Activated CD8-positive, alpha-beta T cell treated with anti-CD3 and anti-CD28 coated beads for 36 hours (primary cell): ENCODE data around the gene LDLR. TPM values are rescaled to one million over a fixed set of nuclear protein-coding genes. Genes with fewer than 3 reads are reported as not detected.
A peak's percentile ranks its signal among the peaks of the same experiment; 100 is the strongest.
"Not testable (repeated sequence)": the region's sequence is repeated elsewhere in the genome, so short reads cannot be mapped to it uniquely, and the experiment has no call there.

ENCODE experiments used
- ATAC-seq: fragments of 200-7000 bp; cut with Tn5 transposase; one replicate; pipeline ENCODE4 v1.10.0; 2021; ENCODE audit warnings: mild to moderate bottlenecking, moderate library complexity
- CTCF ChIA-PET: fragments of 350-600 bp; sonication (Branson Sonifier 250); formaldehyde crosslinking; loops from one replicate; lab custom pipeline; 2021; ENCODE audit warnings: antibody characterized with exemption; lab: Charles Lee
- POLR2A ChIA-PET: fragments of 350-600 bp; sonication (Branson Sonifier 250); formaldehyde crosslinking; loops from one replicate; lab custom pipeline; 2021; ENCODE audit warnings: antibody characterized with exemption; lab: Charles Lee
- DNase-seq: peaks from one replicate; pipeline ENCODE4 v3.0.0-alpha.2; 2020
- H3K27ac Mint-ChIP-seq: one replicate; pipeline ENCODE4 v1.8.0; 2021; ENCODE audit warnings: mild to moderate bottlenecking, mixed read lengths
- H3K27me3 Mint-ChIP-seq: one replicate; pipeline ENCODE4 v1.8.0; 2021; ENCODE audit warnings: mixed read lengths
- H3K36me3 Mint-ChIP-seq: one replicate; pipeline ENCODE4 v1.8.0; 2021; ENCODE audit warnings: low read depth, mixed read lengths
- H3K4me1 Mint-ChIP-seq: one replicate; pipeline ENCODE4 v1.8.0; 2021; ENCODE audit warnings: low read depth, mixed read lengths
- H3K4me3 Mint-ChIP-seq: one replicate; pipeline ENCODE4 v1.8.0; 2021; ENCODE audit warnings: mild to moderate bottlenecking, moderate library complexity, mixed read lengths
- H3K9me3 Mint-ChIP-seq: one replicate; pipeline ENCODE4 v1.8.0; 2021; ENCODE audit warnings: mixed read lengths
- CTCF ChIP-seq: fragments of 200-600 bp; IDR thresholded peaks from one replicate; pipeline ENCODE4 v1.8.0; 2022; ENCODE audit warnings: antibody characterized with exemption, mild to moderate bottlenecking
- intact Hi-C: fragments of 100-400 bp; cut with micrococcal nuclease; formaldehyde crosslinking; loops from one replicate; pipeline ENCODE4 v1.10.0; 2022
- total RNA-seq, 2 experiments: library from RNA; stranded (reverse); gene quantifications; one replicate each; pipeline ENCODE4 v1.2.3, GENCODE V29; 2021

Gene LDLR
- total RNA-seq, 2 experiments from 2014 or later = 54.7 to 56.5 TPM

GRCh38 chr19:11094520-11094894 is 5.2 kb downstream of the LDLR start:
- Mint-ChIP-seq H3K36me3 (peaks cover 75% of the 10 kb centered on the region), H3K27me3 (no peaks in the 10 kb centered on the region), H3K4me3 (peak overlapping the region; percentile 63), H3K4me1 (peaks cover 52% of the 10 kb centered on the region), H3K9me3 (peaks cover 2% of the 10 kb centered on the region), H3K27ac (peak overlapping the region; percentile 94)
- POLR2A ChIA-PET = interaction anchor here (0.6 to 3.8 kb wide), 7 partner anchors 11 to 209 kb away, joined by 3 to 20 read pairs (median 4); no protein-coding TSS in a partner anchor
- no peak for TF ChIP-seq CTCF
- ATAC-seq (no peak), DNase-seq (no peak)
- intact Hi-C loops = no loop called here
- CTCF ChIA-PET = interaction anchor here (0.9 to 3.2 kb wide), 3 partner anchors 32 to 59 kb away, joined by 3 to 22 read pairs (median 5); no protein-coding TSS in a partner anchor

- DNase-seq (peak; percentile 57), ATAC-seq (peak; percentile 55)
- POLR2A ChIA-PET = interaction anchor here (0.8 to 3.8 kb wide), 5 partner anchors 10 to 86 kb away, joined by 3 to 20 read pairs (median 4); no protein-coding TSS in a partner anchor
- CTCF ChIA-PET = interaction anchor here (1.2 to 3.2 kb wide), 2 partner anchors 30 to 61 kb away, joined by 5 to 22 read pairs; no protein-coding TSS in a partner anchor
- no peak for TF ChIP-seq CTCF
- intact Hi-C loops = no loop called here
- peaks cover 54% of the 10 kb centered on the region for H3K4me1 Mint-ChIP-seq
- peaks cover 78% of the 10 kb centered on the region for H3K36me3 Mint-ChIP-seq
- peak overlapping the region; percentile 63 for H3K4me3 Mint-ChIP-seq
- peak overlapping the region; percentile 94 for H3K27ac Mint-ChIP-seq
- peaks cover 2% of the 10 kb centered on the region for H3K9me3 Mint-ChIP-seq
- H3K27me3 Mint-ChIP-seq = no peaks in the 10 kb centered on the region
Observed at GRCh38 chr19:11096210-11096841, 7.1 kb downstream of the LDLR start.

GRCh38 chr19:11097367-11097766 is 8.1 kb downstream of the LDLR start:
- H3K4me3 Mint-ChIP-seq, H3K27ac Mint-ChIP-seq, ATAC-seq, H3K9me3 Mint-ChIP-seq, H3K27me3 Mint-ChIP-seq, DNase-seq, intact Hi-C loops: not testable (repeated sequence)
- H3K4me1 Mint-ChIP-seq = peaks cover 46% of the 10 kb centered on the region
- H3K36me3 Mint-ChIP-seq = peaks cover 71% of the 10 kb centered on the region
- ChIA-PET CTCF (interaction anchor here (1.0 kb wide), 1 partner anchor 161 kb away, joined by 3 read pairs; no protein-coding TSS in a partner anchor), POLR2A (interaction anchor here (0.8 to 3.8 kb wide), 3 partner anchors 9 to 18 kb away, joined by 3 to 20 read pairs (median 5); no protein-coding TSS in a partner anchor)

- peaks cover 2% of the 10 kb centered on the region for H3K9me3 Mint-ChIP-seq
- intact Hi-C loops = no loop called here
- TF ChIP-seq CTCF = no peak
- peaks cover 70% of the 10 kb centered on the region for H3K36me3 Mint-ChIP-seq
- H3K4me3 Mint-ChIP-seq = no peak overlapping the region
- no peak overlapping the region for H3K27ac Mint-ChIP-seq
- CTCF ChIA-PET = no interaction called here
- ATAC-seq (no peak), DNase-seq (no peak)
- peaks cover 39% of the 10 kb centered on the region for H3K4me1 Mint-ChIP-seq
- POLR2A ChIA-PET = interaction anchor here (1.0 to 1.3 kb wide), 3 partner anchors 11 to 17 kb away, joined by 4 to 5 read pairs (median 4); no protein-coding TSS in a partner anchor
- no peaks in the 10 kb centered on the region for H3K27me3 Mint-ChIP-seq
Observed at GRCh38 chr19:11098327-11098726, 9.1 kb downstream of the LDLR start.

GRCh38 chr19:11098861-11099260 is 9.6 kb downstream of the LDLR start:
- no peak for TF ChIP-seq CTCF

More at GRCh38 chr19:11098861-11099260, 9.6 kb downstream of the LDLR start:
- ChIA-PET CTCF (no interaction called here), POLR2A (interaction anchor here (1.0 kb wide), 2 partner anchors 12 kb away, joined by 4 read pairs; no protein-coding TSS in a partner anchor)
- Mint-ChIP-seq H3K9me3 (peaks cover 2% of the 10 kb centered on the region), H3K27ac (no peak overlapping the region), H3K4me3 (no peak overlapping the region), H3K4me1 (peaks cover 34% of the 10 kb centered on the region), H3K27me3 (no peaks in the 10 kb centered on the region), H3K36me3 (peaks cover 68% of the 10 kb centered on the region)
- no peak for ATAC-seq
- no peak for DNase-seq
- intact Hi-C loops = no loop called here
